Lower lobe of right lung (tissue), 2 donors: ENCODE measurements around the gene CA12. TPM values are rescaled to one million over a fixed set of nuclear protein-coding genes. Genes with fewer than 3 reads are reported as not detected.

ENCODE experiments used
- ATAC-seq, 2 donors: fragments of 200-7000 bp; cut with Tn5 transposase; one replicate each; pipeline ENCODE4 v1.9.1; 2020 to 2022; ENCODE audit warnings: mild to moderate bottlenecking in 2 of 2, moderate library complexity in 2 of 2
- DNase-seq: peaks from one replicate; pipeline ENCODE4 v3.0.0-alpha.2; 2020
- H3K27ac ChIP-seq: fragments of 200-600 bp; one replicate; pipeline ENCODE4 v1.8.0; 2022
- H3K27me3 ChIP-seq: fragments of 200-600 bp; one replicate; pipeline ENCODE4 v1.8.0; 2022; ENCODE audit warnings: low read depth
- H3K36me3 ChIP-seq: fragments of 200-600 bp; one replicate; pipeline ENCODE4 v1.8.0; 2022; ENCODE audit warnings: mild to moderate bottlenecking
- H3K4me1 ChIP-seq: fragments of 200-600 bp; one replicate; pipeline ENCODE4 v1.8.0; 2022
- H3K4me3 ChIP-seq: fragments of 200-600 bp; one replicate; pipeline ENCODE4 v1.8.0; 2022; ENCODE audit warnings: mild to moderate bottlenecking
- H3K9me3 ChIP-seq: fragments of 200-600 bp; one replicate; pipeline ENCODE4 v1.8.0; 2022
- intact Hi-C: fragments of 100-400 bp; cut with DNase I; formaldehyde crosslinking; loops from one replicate; pipeline ENCODE4 v1.11.0; 2022
- total RNA-seq: library from RNA; stranded (reverse); fragmentation: NEBNext Ultra II Directional; extraction: Animal tissue kit (Norgen Biotek cat#: 25700); gene quantifications from one replicate; pipeline ENCODE4 v1.2.1, GENCODE V29; 2021
- TF ChIP-seq, protein P1 (sequence below): fragments of 200-600 bp; IDR thresholded peaks from one replicate; pipeline ENCODE4 v1.8.0; 2022; ENCODE audit warnings: antibody characterized with exemption, mild to moderate bottlenecking
- donor health status: DM: no; HTN: yes; CAD: no; lungs with severe emphysema.

CA12 gene
- total RNA-seq, 1 donor from 2014 or later, result 4.9 TPM

DNA sequence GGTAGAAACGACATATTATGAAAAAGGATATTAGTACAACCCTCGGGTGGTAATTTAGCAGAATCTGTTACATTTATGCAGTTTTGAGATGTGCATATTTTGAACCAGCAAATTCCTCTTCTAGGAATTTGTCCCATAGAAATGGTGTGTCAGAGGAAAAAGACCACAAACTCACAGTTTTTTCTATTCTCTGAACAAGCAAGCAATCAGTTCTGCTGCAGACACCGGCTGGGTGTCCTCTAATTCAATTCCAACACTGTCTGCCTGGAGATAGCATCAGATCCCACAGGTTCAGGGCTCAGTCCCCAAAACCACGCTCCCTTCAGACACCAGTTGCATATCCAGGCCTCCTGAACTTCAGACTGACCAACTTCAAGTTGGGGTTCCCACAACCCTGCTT, 67.8 kb downstream of the CA12 start:
- no peak overlapping the region for H3K27ac ChIP-seq
- no peaks in the 10 kb centered on the region for H3K4me1 ChIP-seq
- H3K4me3 ChIP-seq, result no peak overlapping the region
- no peaks in the 10 kb centered on the region for H3K9me3 ChIP-seq
- no peaks in the 10 kb centered on the region for H3K27me3 ChIP-seq
- intact Hi-C loops, result no loop called here
- H3K36me3 ChIP-seq, result peaks cover 3% of the 10 kb centered on the region
- DNase-seq (no peak), ATAC-seq (no peak)
- TF ChIP-seq, protein P1, sequence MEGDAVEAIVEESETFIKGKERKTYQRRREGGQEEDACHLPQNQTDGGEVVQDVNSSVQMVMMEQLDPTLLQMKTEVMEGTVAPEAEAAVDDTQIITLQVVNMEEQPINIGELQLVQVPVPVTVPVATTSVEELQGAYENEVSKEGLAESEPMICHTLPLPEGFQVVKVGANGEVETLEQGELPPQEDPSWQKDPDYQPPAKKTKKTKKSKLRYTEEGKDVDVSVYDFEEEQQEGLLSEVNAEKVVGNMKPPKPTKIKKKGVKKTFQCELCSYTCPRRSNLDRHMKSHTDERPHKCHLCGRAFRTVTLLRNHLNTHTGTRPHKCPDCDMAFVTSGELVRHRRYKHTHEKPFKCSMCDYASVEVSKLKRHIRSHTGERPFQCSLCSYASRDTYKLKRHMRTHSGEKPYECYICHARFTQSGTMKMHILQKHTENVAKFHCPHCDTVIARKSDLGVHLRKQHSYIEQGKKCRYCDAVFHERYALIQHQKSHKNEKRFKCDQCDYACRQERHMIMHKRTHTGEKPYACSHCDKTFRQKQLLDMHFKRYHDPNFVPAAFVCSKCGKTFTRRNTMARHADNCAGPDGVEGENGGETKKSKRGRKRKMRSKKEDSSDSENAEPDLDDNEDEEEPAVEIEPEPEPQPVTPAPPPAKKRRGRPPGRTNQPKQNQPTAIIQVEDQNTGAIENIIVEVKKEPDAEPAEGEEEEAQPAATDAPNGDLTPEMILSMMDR, result no peak

DNA sequence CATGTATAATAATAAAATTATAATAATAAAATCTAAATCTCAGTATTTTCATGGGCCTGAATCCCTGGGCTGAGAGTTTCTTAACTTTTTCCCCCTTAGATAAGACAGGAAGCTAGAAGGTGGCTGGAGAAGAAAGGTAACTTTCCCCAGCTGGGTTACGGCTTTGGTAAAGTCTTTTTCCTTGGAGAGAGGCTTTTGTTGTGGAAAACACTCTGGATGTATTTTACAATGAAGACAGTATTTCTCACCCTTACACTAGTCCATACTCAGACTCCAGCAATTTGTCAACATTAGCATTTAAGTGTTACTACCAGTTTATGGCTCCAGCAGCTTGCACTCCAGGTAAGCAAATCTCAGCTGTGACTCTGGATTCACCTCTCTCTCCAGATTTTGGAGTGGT, 69.4 kb downstream of the CA12 start:
- Histone ChIP-seq H3K27ac (no peak overlapping the region), H3K36me3 (peaks cover 3% of the 10 kb centered on the region), H3K4me3 (no peak overlapping the region), H3K27me3 (no peaks in the 10 kb centered on the region), H3K9me3 (no peaks in the 10 kb centered on the region), H3K4me1 (no peaks in the 10 kb centered on the region)
- DNase-seq, result no peak
- intact Hi-C loops, result no loop called here
- TF ChIP-seq, protein P1, result no peak
- ATAC-seq, result no peak

DNA sequence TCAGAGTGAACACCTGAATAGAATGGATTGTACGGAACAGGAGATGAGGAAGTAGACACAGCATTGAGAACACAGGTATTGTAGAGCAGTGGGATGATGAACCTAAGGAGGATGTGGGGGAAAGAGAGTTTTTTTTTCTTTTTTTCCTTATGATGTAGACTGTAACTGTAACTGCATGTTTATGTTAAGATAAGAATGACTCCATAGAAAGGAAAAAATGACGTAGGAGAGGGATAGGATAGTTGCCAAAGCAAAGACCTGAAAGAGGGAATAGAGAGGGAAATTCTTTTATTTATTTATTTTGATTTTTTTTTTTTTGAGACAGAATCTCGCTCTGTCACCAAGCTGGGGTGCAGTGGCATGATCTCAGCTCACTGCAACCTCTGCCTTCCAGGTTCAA, 71.0 kb downstream of the CA12 start:
- Histone ChIP-seq H3K36me3 (peaks cover 14% of the 10 kb centered on the region), H3K9me3 (no peaks in the 10 kb centered on the region), H3K27ac (no peak overlapping the region), H3K4me3 (no peak overlapping the region), H3K27me3 (no peaks in the 10 kb centered on the region), H3K4me1 (no peaks in the 10 kb centered on the region)
- intact Hi-C loops, result no loop called here
- DNase-seq, result no peak
- TF ChIP-seq, protein P1, result no peak
- no peak for ATAC-seq

DNA sequence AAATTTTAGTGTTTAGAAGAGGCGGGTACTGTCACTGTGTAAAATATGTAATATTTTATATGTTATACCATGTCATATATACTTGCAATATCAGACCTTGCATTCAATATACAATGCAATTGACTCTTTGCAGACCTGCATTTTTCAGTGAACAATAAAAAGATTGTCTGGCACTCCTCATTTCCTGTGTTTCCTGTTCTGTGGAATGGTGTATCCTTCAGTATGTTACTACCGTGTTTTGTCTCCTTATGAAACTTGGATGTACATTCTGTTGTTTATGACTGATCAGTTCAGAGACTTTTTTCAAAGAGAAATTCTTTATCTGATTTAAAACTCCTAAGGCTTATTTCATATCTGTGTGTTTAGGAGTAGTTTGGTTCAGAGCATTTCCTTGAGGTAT, 72.7 kb downstream of the CA12 start:
- TF ChIP-seq, protein P1, result no peak
- intact Hi-C loops, result no loop called here

DNA sequence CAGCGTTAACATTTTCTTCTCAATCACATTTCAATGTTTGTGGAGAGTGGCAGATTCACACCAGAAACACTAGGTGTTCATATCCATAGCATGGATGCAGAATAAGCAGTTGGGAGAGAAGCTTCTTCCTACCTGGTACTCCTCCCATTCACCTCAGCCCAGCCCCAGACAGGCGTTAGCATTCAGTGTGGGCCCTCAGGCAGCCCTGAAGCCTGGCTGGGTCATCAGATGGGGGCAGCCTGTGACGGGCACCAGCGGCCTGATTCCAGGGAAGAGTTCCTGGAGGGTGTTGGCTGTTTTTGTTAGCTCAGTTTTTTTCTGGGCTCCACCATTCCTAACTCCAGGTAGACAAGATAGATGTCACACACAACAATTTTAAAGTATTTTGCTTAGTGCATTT, 73.2 kb downstream of the CA12 start:
- TF ChIP-seq, protein P1, result no peak
- H3K9me3 ChIP-seq, result no peaks in the 10 kb centered on the region
- no peaks in the 10 kb centered on the region for H3K4me1 ChIP-seq
- intact Hi-C loops, result no loop called here
- peaks cover 27% of the 10 kb centered on the region for H3K36me3 ChIP-seq
- H3K27me3 ChIP-seq, result no peaks in the 10 kb centered on the region
- ATAC-seq (no peak), DNase-seq (no peak)
- no peak overlapping the region for H3K27ac ChIP-seq
- H3K4me3 ChIP-seq, result no peak overlapping the region

More for the DNA sequence above, 72.7 kb downstream of the CA12 start:
- Histone ChIP-seq H3K36me3 (peaks cover 27% of the 10 kb centered on the region), H3K4me1 (no peaks in the 10 kb centered on the region), H3K9me3 (no peaks in the 10 kb centered on the region), H3K27ac (no peak overlapping the region), H3K4me3 (no peak overlapping the region), H3K27me3 (no peaks in the 10 kb centered on the region)
- ATAC-seq (no peak), DNase-seq (no peak)
